HepG2 (cell line): ENCODE results near the gene NOP56. TPM values are rescaled to one million over a fixed set of nuclear protein-coding genes. Genes with fewer than 3 reads are reported as not detected.

Experiments
- BRCA1 ChIP-seq: sonication (generic); formaldehyde crosslinking; IDR thresholded peaks from 2 replicates; pipeline ENCODE4 v1.4.0; 2020; ENCODE audit warnings: missing genetic modification reagents
- CHD4 ChIP-seq: fragments of 200-600 bp; sonication (generic); IDR thresholded peaks from 2 replicates; pipeline ENCODE4 v1.7.0; 2017; ENCODE audit warnings: mild to moderate bottlenecking, low read length, borderline replicate concordance
- CSRNP2 ChIP-seq: sonication (generic); formaldehyde crosslinking; conservative IDR thresholded peaks from 2 replicates; pipeline ENCODE4 v1.8.0; 2022; ENCODE audit warnings: low read depth, missing genetic modification reagents
- FOXJ3 ChIP-seq: sonication (generic); formaldehyde crosslinking; IDR thresholded peaks from 2 replicates; pipeline ENCODE4 v1.4.0; 2020; ENCODE audit warnings: missing genetic modification reagents, mild to moderate bottlenecking, borderline replicate concordance
- GLI4 ChIP-seq: sonication (generic); formaldehyde crosslinking; IDR thresholded peaks from 2 replicates; pipeline ENCODE4 v1.5.1; 2020; ENCODE audit warnings: missing genetic modification reagents, mild to moderate bottlenecking, moderate library complexity, borderline replicate concordance
- HMG20A ChIP-seq: IDR thresholded peaks from 2 replicates; pipeline ENCODE4 v1.6.1; 2016; ENCODE audit warnings: borderline replicate concordance
- MEIS1 ChIP-seq: sonication (generic); formaldehyde crosslinking; IDR thresholded peaks from 2 replicates; pipeline ENCODE4 v1.9.0; 2021; ENCODE audit warnings: mild to moderate bottlenecking, missing genetic modification reagents, moderate library complexity, borderline replicate concordance
- NKX3-1 ChIP-seq: sonication (generic); formaldehyde crosslinking; IDR thresholded peaks from 2 replicates; pipeline ENCODE4 v1.5.0; 2020; ENCODE audit warnings: missing genetic modification reagents
- SMAD3 ChIP-seq: sonication (generic); formaldehyde crosslinking; IDR thresholded peaks from 2 replicates; pipeline ENCODE4 v1.4.0; 2020; ENCODE audit warnings: missing genetic modification reagents
- SMARCC2 ChIP-seq: fragments of 450-650 bp; IDR thresholded peaks from 2 replicates; pipeline ENCODE4 v1.6.1; 2017; ENCODE audit warnings: antibody characterized with exemption, mild to moderate bottlenecking
- STAT5B ChIP-seq: sonication (generic); formaldehyde crosslinking; IDR thresholded peaks from 2 replicates; pipeline ENCODE4 v1.4.0; 2020; ENCODE audit warnings: missing genetic modification reagents
- TARDBP ChIP-seq: sonication (generic); formaldehyde crosslinking; IDR thresholded peaks from 2 replicates; pipeline ENCODE4 v1.8.0; 2022; ENCODE audit warnings: mild to moderate bottlenecking, missing genetic modification reagents
- THAP7 ChIP-seq: sonication (generic); formaldehyde crosslinking; IDR thresholded peaks from 2 replicates; pipeline ENCODE4 v1.8.1; 2023; ENCODE audit warnings: mild to moderate bottlenecking, missing genetic modification reagents
- ZBTB44 ChIP-seq: sonication (generic); formaldehyde crosslinking; IDR thresholded peaks from 2 replicates; pipeline ENCODE4 v1.4.0; 2020; ENCODE audit warnings: missing genetic modification reagents
- ZFP36 ChIP-seq: fragments of 150-350 bp; IDR thresholded peaks from 2 replicates; pipeline ENCODE4 v1.6.1; 2018; ENCODE audit warnings: borderline replicate concordance, low read length, low read depth; ENCODE audit not compliant: partially characterized antibody
- ZNF136 ChIP-seq: sonication (generic); formaldehyde crosslinking; IDR thresholded peaks from 2 replicates; pipeline ENCODE4 v1.8.1; 2022; ENCODE audit warnings: low read depth, mild to moderate bottlenecking, moderate library complexity, missing genetic modification reagents
- ZNF234 ChIP-seq: sonication (generic); formaldehyde crosslinking; conservative IDR thresholded peaks from 2 replicates; pipeline ENCODE4 v1.5.1; 2020; ENCODE audit warnings: mild to moderate bottlenecking, missing genetic modification reagents
- ZNF335 ChIP-seq: sonication (generic); formaldehyde crosslinking; IDR thresholded peaks from 2 replicates; pipeline ENCODE4 v1.4.0; 2020; ENCODE audit warnings: missing genetic modification reagents
- ZNF563 ChIP-seq: sonication (generic); formaldehyde crosslinking; IDR thresholded peaks from 2 replicates; pipeline ENCODE4 v1.8.0; 2022; ENCODE audit warnings: mild to moderate bottlenecking, moderate library complexity, missing genetic modification reagents
- ZNF576 ChIP-seq: sonication (generic); formaldehyde crosslinking; IDR thresholded peaks from 2 replicates; pipeline ENCODE4 v1.4.0; 2020; ENCODE audit warnings: mild to moderate bottlenecking, missing genetic modification reagents
- ZNF598 ChIP-seq: sonication (generic); formaldehyde crosslinking; IDR thresholded peaks from 2 replicates; pipeline ENCODE4 v1.5.1; 2020; ENCODE audit warnings: mild to moderate bottlenecking, missing genetic modification reagents, borderline replicate concordance
- ZNF639 ChIP-seq: conservative IDR thresholded peaks from 2 replicates; pipeline ENCODE4 v1.6.1; 2018; ENCODE audit warnings: missing genetic modification reagents
- ZNF709 ChIP-seq: sonication (generic); formaldehyde crosslinking; IDR thresholded peaks from 2 replicates; pipeline ENCODE4 v1.5.0; 2020; ENCODE audit warnings: mild to moderate bottlenecking, missing genetic modification reagents
- ZNF724P ChIP-seq: sonication (generic); formaldehyde crosslinking; IDR thresholded peaks from 2 replicates; pipeline ENCODE4 v1.8.0; 2022; ENCODE audit warnings: missing genetic modification reagents, borderline replicate concordance
- polyA plus RNA-seq, 8 experiments: library from polyadenylated mRNA; depleted of rRNA in 3 of 8; stranded (reverse) in 7 of 8; unstranded in 1 of 8; fragments of >200 nt; fragmentation: Illumina TruSeq in 4 of 8; extraction: Trizol in 4 of 8; gene quantifications; 2 replicates each; pipeline versions ENCODE4 v1.2.1 to v1.2.3, GENCODE V29; 2011 to 2016; ENCODE audit warnings: low read depth in 4 of 8, missing spikeins in 1 of 8, mixed read lengths in 1 of 8; ENCODE audit not compliant: insufficient read depth in 1 of 8
- total RNA-seq, 5 experiments: library from RNA; depleted of rRNA; stranded (reverse); fragments of >200 nt; fragmentation: Illumina TruSeq; extraction: Trizol; gene quantifications; 2 replicates each; pipeline ENCODE4 v1.2.3, GENCODE V29; 2016; ENCODE audit warnings: low read depth in 1 of 5

Gene NOP56
- total and polyA plus RNA-seq, 2 of the 13 experiments (the other 11 are each of a cell fraction or from before 2014, with no cell fraction given): 369 to 1,116 TPM

GRCh38 chr20:2652724-2653555 is 508 bp downstream of the NOP56 start (continued):
- TF ChIP-seq ZBTB44 (CRISPR knock-in tag) (no peak), ZNF709 (CRISPR knock-in tag) (peak; percentile 94), ZNF598 (CRISPR knock-in tag) (no peak), SMARCC2 (no peak), HMG20A (CRISPR knock-in tag) (no peak), THAP7 (peak; percentile 88), ZNF724P (no peak; the same call in 1 of the 2 replicates), GLI4 (CRISPR knock-in tag) (0 out of 2 replicates have a peak, but pooled peaks have one; percentile 76), CSRNP2 (CRISPR knock-in tag) (peak; percentile 91; the same call in 1 of the 2 replicates), ZNF563 (CRISPR knock-in tag) (peak; percentile 85), ZNF234 (CRISPR knock-in tag) (0 out of 2 replicates have a peak, but pooled peaks have one; percentile 48), FOXJ3 (peak; percentile 31; the same call in 1 of the 2 replicates), NKX3-1 (CRISPR knock-in tag) (peak; percentile 40), MEIS1 (CRISPR knock-in tag) (peak; percentile 68; the same call in 1 of the 2 replicates), ZNF639 (peak; percentile 19; the same call in 1 of the 2 replicates), STAT5B (CRISPR knock-in tag) (no peak), ZFP36 (no peak), BRCA1 (CRISPR knock-in tag) (peak; percentile 82; the same call in 1 of the 2 replicates), ZNF136 (peak; percentile 43; the same call in 1 of the 2 replicates), CHD4 (no peak), ZNF335 (CRISPR knock-in tag) (no peak), TARDBP (CRISPR knock-in tag) (peak; percentile 5; the same call in 1 of the 2 replicates), ZNF576 (CRISPR knock-in tag) (no peak; the same call in 1 of the 2 replicates), SMAD3 (CRISPR knock-in tag) (no peak; the same call in 1 of the 2 replicates)
